Heart right ventricle (tissue), 16 donors: Measurements from ENCODE around the gene CTSZ. TPM values are rescaled to one million over a fixed set of nuclear protein-coding genes. Genes with fewer than 3 reads are reported as not detected.

Experiments used
- ATAC-seq, 8 donors: fragments of 200-7000 bp; cut with Tn5 transposase; one replicate each; pipeline ENCODE4 v1.9.1; 2020; ENCODE audit warnings: mild to moderate bottlenecking in 8 of 8, moderate library complexity in 8 of 8, moderate number of reproducible peaks in 1 of 8
- DNase-seq, 2 donors: peaks; one replicate each; pipeline ENCODE4 v3.0.0-alpha.2; 2020
- H3K27ac ChIP-seq, 10 donors: fragments of 200-600 bp; sonication (generic) in 2 of 10; one replicate each; pipeline versions ENCODE4 v1.5.0 to v1.8.0; 2020 to 2022; ENCODE audit warnings: mild to moderate bottlenecking in 3 of 10
- H3K27me3 ChIP-seq, 7 donors: fragments of 200-600 bp; one replicate each; pipeline ENCODE4 v1.8.0; 2021 to 2022; ENCODE audit warnings: mild to moderate bottlenecking in 2 of 7
- H3K36me3 ChIP-seq, 9 donors: fragments of 200-600 bp; sonication (generic) in 1 of 9; one replicate each; pipeline versions ENCODE4 v1.5.0 to v1.8.0; 2020 to 2022; ENCODE audit warnings: mild to moderate bottlenecking in 2 of 9
- H3K4me1 ChIP-seq, 9 donors: fragments of 200-600 bp; sonication (generic) in 1 of 9; one replicate each; pipeline versions ENCODE4 v1.5.0 to v1.8.0; 2020 to 2022; ENCODE audit warnings: mild to moderate bottlenecking in 4 of 9
- H3K4me3 ChIP-seq, 10 donors: fragments of 200-600 bp; sonication (generic) in 2 of 10; one replicate each; pipeline versions ENCODE4 v1.5.0 to v1.8.0; 2020 to 2022; ENCODE audit warnings: mild to moderate bottlenecking in 7 of 10, moderate library complexity in 2 of 10
- H3K9me3 ChIP-seq, 11 donors: fragments of 200-600 bp in 10 of 11; sonication (generic) in 2 of 11; one replicate each; pipeline versions ENCODE4 v1.5.0 to v1.8.0; 2013 to 2022; ENCODE audit warnings: mild to moderate bottlenecking in 2 of 11, control low read depth in 1 of 11, moderate library complexity in 1 of 11
- CTCF ChIP-seq, 9 donors: fragments of 200-600 bp; sonication (generic) in 2 of 9; IDR thresholded peaks; one replicate each; pipeline versions ENCODE4 v1.5.0 to v1.8.0; 2021 to 2022; ENCODE audit warnings: antibody characterized with exemption in 9 of 9, mild to moderate bottlenecking in 5 of 9, moderate library complexity in 1 of 9
- WGBS, 2 donors: extraction: QIAGEN DNeasy Blood & Tissue Kit; methylation state at CpG; one replicate each; pipeline ENCODE4 v1.1.7; 2013; ENCODE audit warnings: inconsistent platforms in 1 of 2; 5-methylcytosine and 5-hydroxymethylcytosine counted together
- intact Hi-C, 10 donors: fragments of 100-400 bp; cut with DNase I; formaldehyde crosslinking; loops; one replicate each; pipeline versions ENCODE4 v1.11.1 to v1.14.2; 2022
- polyA plus RNA-seq, 2 donors: library from polyadenylated mRNA; stranded (reverse); fragments of 200-250 nt; gene quantifications; one replicate each; pipeline ENCODE4 v1.2.3, GENCODE V29; 2013
- total RNA-seq, 10 donors: library from RNA; stranded (reverse); fragmentation: NEBNext Ultra II Directional in 3 of 10; extraction: Animal tissue kit (Norgen Biotek cat#: 25700) in 3 of 10; gene quantifications; one replicate each; pipeline versions ENCODE4 v1.2.1 to v1.2.4, GENCODE V29; 2021 to 2023
- donor health status: Arrhythmogenic right ventricular cardiomyopathy.
- donor health status: ischemic (EF 13 %, LVEDD 7.1; RV severe dilation, severe dysfunction).
- donor health status: healthy with polysubstance abuse.
- donor health status: DM: no; HTN: yes; CAD: no.
- donor health status: DM: no; HTN: no; CAD: no.
- donor health status: ischemic (EF 25% LVEDD 6.9; RV normal size, moderate dysfunction).
- donor health status: ischemic (EF 25% LVEDD 5.7; RV mildly dilated, moderate dysfunction).
- donor health status: healthy.
- donor health status: DM: yes; HTN: yes; CAD: no.
- donor health status: Ischemic cardiomyopathy.
- donor health status: ischemic (EF 35%, LVEDD 5.7; RV mildly dilated, moderate dysfunction).
- donor health status: nonischemic (EF 11% LVEDD 7.7; RV severe dilation, severe dysfunction).
- donor health status: DM: yes; HTN: yes; CAD: no.
- donor health status: PGD.
- donor health status: ischemic (EF 29% LVEDD 5.4; RV normal size, mild dysfunction).
- donor health status: nonischemic (EF 23%, LVEDD 6.1; RV moderate dilation, normal function).

CTSZ gene
- total and polyA plus RNA-seq, 12 donors, result 83.9 to 278 (median 124) TPM

- DNase-seq (no peak), ATAC-seq (peak; percentile 5 to 28 (median 12))
- TF ChIP-seq CTCF (IDR thresholded peaks at IDR 0.05), result no peak
- Histone ChIP-seq H3K4me3 (peak overlapping the region; percentile 65 to 95 (median 86)), H3K27me3 (no peaks in the 10 kb centered on the region), H3K36me3 (peaks cover 0 to 33% (median 3%) of the 10 kb centered on the region in 9 donors), H3K4me1 (peaks cover 21 to 76% (median 51%) of the 10 kb centered on the region in 9 donors), H3K27ac (peak overlapping the region; percentile 75 to 98 (median 90)), H3K9me3 (no peaks in the 10 kb centered on the region)
- intact Hi-C loops, result no loop called here
- 29% methylated on average over 28 to 29 of the region's 29 CpGs for WGBS, 2 donors
Measured at GRCh38 chr20:59006167-59006863, 739 bp downstream of the CTSZ start.

- DNase-seq (no peak), ATAC-seq (peak in 1 of 8 donors; percentile 4)
- Histone ChIP-seq H3K27me3 (no peaks in the 10 kb centered on the region), H3K4me3 (peak overlapping the region; percentile 65 to 95 (median 86)), H3K27ac (peak overlapping the region; percentile 6 to 98 (median 90)), H3K4me1 (peaks cover 21 to 69% (median 44%) of the 10 kb centered on the region in 9 donors), H3K9me3 (no peaks in the 10 kb centered on the region), H3K36me3 (peaks cover 0 to 40% (median 8%) of the 10 kb centered on the region in 9 donors)
- intact Hi-C loops, result no loop called here
- WGBS, 2 donors, result 67 to 76% methylated on average over 3 of the region's 3 CpGs
- no peak for TF ChIP-seq CTCF (IDR thresholded peaks at IDR 0.05)
Measured at GRCh38 chr20:59005523-59006166, 1.4 kb downstream of the CTSZ start.

- H3K4me3 ChIP-seq, result peak overlapping the region in 8 of 10 donors; percentile 65 to 95 (median 86)
- ATAC-seq (peak in 7 of 8 donors; percentile 45 to 63 (median 54)), DNase-seq (peak; percentile 58 to 64)
- intact Hi-C loops, result no loop called here
- H3K9me3 ChIP-seq, result no peaks in the 10 kb centered on the region
- H3K36me3 ChIP-seq, result peaks cover 0 to 47% (median 10%) of the 10 kb centered on the region in 9 donors
- H3K27me3 ChIP-seq, result no peaks in the 10 kb centered on the region
- H3K4me1 ChIP-seq, result peaks cover 21 to 62% (median 37%) of the 10 kb centered on the region in 9 donors
- TF ChIP-seq CTCF (IDR thresholded peaks at IDR 0.05), result no peak
- peak overlapping the region in 8 of 10 donors; percentile 80 to 98 (median 91) for H3K27ac ChIP-seq
- 40 to 48% methylated on average over 17 of the region's 17 CpGs for WGBS, 2 donors
Measured at GRCh38 chr20:59004763-59005522, 2.1 kb downstream of the CTSZ start.

- 44 to 60% methylated on average over 4 of the region's 4 CpGs for WGBS, 2 donors
- peak overlapping the region in 9 of 10 donors; percentile 9 to 98 (median 87) for H3K27ac ChIP-seq
- H3K27me3 ChIP-seq, result no peaks in the 10 kb centered on the region
- intact Hi-C loops, result no loop called here
- DNase-seq, result peak; percentile 53 to 59
- no peak for ATAC-seq
- no peak for TF ChIP-seq CTCF (IDR thresholded peaks at IDR 0.05)
- peaks cover 0 to 52% (median 13%) of the 10 kb centered on the region in 9 donors for H3K36me3 ChIP-seq
- peak overlapping the region in 5 of 10 donors; percentile 65 to 95 (median 88) for H3K4me3 ChIP-seq
- H3K4me1 ChIP-seq, result peaks cover 21 to 59% (median 36%) of the 10 kb centered on the region in 9 donors
- no peaks in the 10 kb centered on the region for H3K9me3 ChIP-seq
Measured at GRCh38 chr20:59004493-59004762, 2.6 kb downstream of the CTSZ start.
